Keratinocyte (primary cell): ENCODE results near the gene DYNC2I2.

Source experiments
- EZH2 ChIP-seq: IDR thresholded peaks from one replicate; pipeline ENCODE4 v1.6.1; 2012; ENCODE audit warnings: inconsistent platforms, mild to moderate bottlenecking, low read length, moderate library complexity
- TF ChIP-seq, protein P1 (sequence below), 3 experiments: IDR thresholded peaks in 1 of 3; conservative IDR thresholded peaks in 1 of 3; optimal IDR thresholded peaks in 1 of 3; 2 replicates in 2 of 3; 3 replicates in 1 of 3; pipeline versions ENCODE3 to v1.5.1; 2011; ENCODE audit warnings: low read length in 3 of 3, mild to moderate bottlenecking in 3 of 3, moderate library complexity in 2 of 3, control low read depth in 1 of 3, inconsistent platforms in 1 of 3; ENCODE audit not compliant: insufficient read depth in 2 of 3; ENCODE audit errors: extremely low read depth in 1 of 3

DNA sequence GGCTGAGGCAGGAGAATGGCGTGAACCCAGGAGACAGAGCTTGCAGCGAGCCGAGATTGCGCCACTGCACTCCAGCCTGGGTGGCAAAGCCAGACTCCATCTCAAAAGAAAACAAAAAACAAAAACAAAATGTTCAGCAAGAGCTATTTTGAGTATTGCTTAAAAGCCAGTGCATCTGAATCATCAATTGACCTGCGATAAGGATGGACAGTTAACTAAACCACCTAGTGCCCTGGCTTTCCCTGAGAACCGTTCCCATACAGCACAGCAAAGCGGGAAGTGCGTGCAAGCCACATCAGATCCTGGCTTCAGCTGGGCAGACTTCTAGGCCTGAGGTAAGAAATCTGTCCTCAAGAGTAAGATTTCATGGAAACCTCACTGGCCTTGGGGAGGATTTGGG lies 2.7 kb downstream of the DYNC2I2 start:
- TF ChIP-seq, protein P1, sequence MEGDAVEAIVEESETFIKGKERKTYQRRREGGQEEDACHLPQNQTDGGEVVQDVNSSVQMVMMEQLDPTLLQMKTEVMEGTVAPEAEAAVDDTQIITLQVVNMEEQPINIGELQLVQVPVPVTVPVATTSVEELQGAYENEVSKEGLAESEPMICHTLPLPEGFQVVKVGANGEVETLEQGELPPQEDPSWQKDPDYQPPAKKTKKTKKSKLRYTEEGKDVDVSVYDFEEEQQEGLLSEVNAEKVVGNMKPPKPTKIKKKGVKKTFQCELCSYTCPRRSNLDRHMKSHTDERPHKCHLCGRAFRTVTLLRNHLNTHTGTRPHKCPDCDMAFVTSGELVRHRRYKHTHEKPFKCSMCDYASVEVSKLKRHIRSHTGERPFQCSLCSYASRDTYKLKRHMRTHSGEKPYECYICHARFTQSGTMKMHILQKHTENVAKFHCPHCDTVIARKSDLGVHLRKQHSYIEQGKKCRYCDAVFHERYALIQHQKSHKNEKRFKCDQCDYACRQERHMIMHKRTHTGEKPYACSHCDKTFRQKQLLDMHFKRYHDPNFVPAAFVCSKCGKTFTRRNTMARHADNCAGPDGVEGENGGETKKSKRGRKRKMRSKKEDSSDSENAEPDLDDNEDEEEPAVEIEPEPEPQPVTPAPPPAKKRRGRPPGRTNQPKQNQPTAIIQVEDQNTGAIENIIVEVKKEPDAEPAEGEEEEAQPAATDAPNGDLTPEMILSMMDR (optimal IDR thresholded peaks at IDR 0.05 in 1 of 3, IDR thresholded peaks at IDR 0.05 in 1 of 3, conservative IDR thresholded peaks at IDR 0.05 in 1 of 3; ENCODE audit: extremely low read depth in 1 of 3, insufficient read depth in 2 of 3, low read length in 3 of 3): no peak
- no peak for TF ChIP-seq EZH2
